ENCODE results near the gene E2F4. TPM values are rescaled to one million over a fixed set of nuclear protein-coding genes. Genes with fewer than 3 reads are reported as not detected.

The E2F4 gene
- total RNA-seq, 1 donor from 2014 or later = 51.2 TPM

- Mint-ChIP-seq H3K27me3 (ENCODE audit: low read depth, unreplicated experiment) (peaks cover 6% of the 10 kb centered on the region), H3K9me3 (ENCODE audit: unreplicated experiment) (no peaks in the 10 kb centered on the region), H3K36me3 (ENCODE audit: low read depth, unreplicated experiment) (peaks cover 3% of the 10 kb centered on the region), H3K4me1 (ENCODE audit: low read depth, unreplicated experiment) (no peaks in the 10 kb centered on the region), H3K27ac (ENCODE audit: unreplicated experiment) (peak overlapping the region; percentile 53), H3K4me3 (ENCODE audit: unreplicated experiment) (no peak overlapping the region)
- Histone ChIP-seq H3K4me3 (ENCODE audit: insufficient read depth, low read depth, low read length) (no peak overlapping the region), H3K4me2 (ENCODE audit: low read length) (no peak overlapping the region), H3K4me1 (ENCODE audit: insufficient read depth, low read length) (peaks cover 12% of the 10 kb centered on the region), H3K79me2 (ENCODE audit: insufficient read depth, low read length) (no peaks in the 10 kb centered on the region), H3K27me3 (ENCODE audit: insufficient read depth, low read length) (no peaks in the 10 kb centered on the region), H4K20me1 (ENCODE audit: insufficient read depth, low read length) (no peaks in the 10 kb centered on the region), H3K9ac (ENCODE audit: low read length) (no peak overlapping the region), H3K27ac (ENCODE audit: low read depth, low read length) (no peak overlapping the region), H3K36me3 (ENCODE audit: insufficient read depth, low read length) (no peaks in the 10 kb centered on the region), H2AFZ (ENCODE audit: low read depth, low read length) (no peak overlapping the region), H3K9me3 (ENCODE audit: insufficient read depth, low read depth, low read length) (no peaks in the 10 kb centered on the region)
- TF ChIP-seq EZH2 (IDR thresholded peaks at IDR 0.05; ENCODE audit: insufficient read depth, low read length) = no peak
- TF ChIP-seq CTCF (IDR thresholded peaks at IDR 0.05; ENCODE audit: insufficient read depth, low read depth, low read length) = no peak
- FAIRE-seq (no peak), DNase-seq (ENCODE audit: low read depth) (no peak)
These were observed 14.3 kb downstream of the E2F4 start for GRCh38 chr16:67206129-67206837.

GRCh38 chr16:67206838-67207248 is 14.9 kb downstream of the E2F4 start:
- no peaks in the 10 kb centered on the region for H4K20me1 ChIP-seq (ENCODE audit: insufficient read depth, low read length)
- H3K9me3 Mint-ChIP-seq (ENCODE audit: unreplicated experiment) = no peaks in the 10 kb centered on the region
- FAIRE-seq (no peak), DNase-seq (ENCODE audit: low read depth) (no peak)
- H3K79me2 ChIP-seq (ENCODE audit: insufficient read depth, low read length) = no peaks in the 10 kb centered on the region
- TF ChIP-seq EZH2 (IDR thresholded peaks at IDR 0.05; ENCODE audit: insufficient read depth, low read length) (no peak), CTCF (IDR thresholded peaks at IDR 0.05; ENCODE audit: insufficient read depth, low read depth, low read length) (no peak)
- peak overlapping the region; percentile 53 for H3K27ac Mint-ChIP-seq (ENCODE audit: unreplicated experiment)
- no peak overlapping the region for H2AFZ ChIP-seq (ENCODE audit: low read depth, low read length)
- no peak overlapping the region for H3K4me3 Mint-ChIP-seq (ENCODE audit: unreplicated experiment)
- H3K4me2 ChIP-seq (ENCODE audit: low read length) = no peak overlapping the region
- peaks cover 6% of the 10 kb centered on the region for H3K27me3 Mint-ChIP-seq (ENCODE audit: low read depth, unreplicated experiment)
- peaks cover 12% of the 10 kb centered on the region for H3K4me1 ChIP-seq (ENCODE audit: insufficient read depth, low read length)
- H3K4me1 Mint-ChIP-seq (ENCODE audit: low read depth, unreplicated experiment) = peaks cover 1% of the 10 kb centered on the region
- H3K4me3 ChIP-seq (ENCODE audit: insufficient read depth, low read depth, low read length) = no peak overlapping the region
- H3K36me3 ChIP-seq (ENCODE audit: insufficient read depth, low read length) = no peaks in the 10 kb centered on the region
- no peak overlapping the region for H3K9ac ChIP-seq (ENCODE audit: low read length)
- H3K27ac ChIP-seq (ENCODE audit: low read depth, low read length) = no peak overlapping the region
- no peaks in the 10 kb centered on the region for H3K27me3 ChIP-seq (ENCODE audit: insufficient read depth, low read length)
- peaks cover 3% of the 10 kb centered on the region for H3K36me3 Mint-ChIP-seq (ENCODE audit: low read depth, unreplicated experiment)
- H3K9me3 ChIP-seq (ENCODE audit: insufficient read depth, low read depth, low read length) = no peaks in the 10 kb centered on the region
